HG02642 (cell line): ENCODE results near the gene CAPN15.

Experiments
- ATAC-seq: cut with Tn5 transposase; IDR thresholded peaks from one replicate; pipeline ENCODE4 v1.9.1; 2021; ENCODE audit warnings: mild to moderate bottlenecking; ENCODE audit not compliant: unreplicated experiment, poor library complexity

The CAPN15 gene

GRCh38 chr16:540645-541340 lies 13.3 kb downstream of the CAPN15 start:
- no peak for ATAC-seq

GRCh38 chr16:543301-544164 lies 16.0 kb downstream of the CAPN15 start:
- no peak for ATAC-seq

GRCh38 chr16:544517-544916 lies 17.0 kb downstream of the CAPN15 start:
- no peak for ATAC-seq

- no peak for ATAC-seq
These were observed 19.6 kb downstream of the CAPN15 start for GRCh38 chr16:546909-547770.

GRCh38 chr16:548586-548985 lies 21.1 kb downstream of the CAPN15 start:
- no peak for ATAC-seq

GRCh38 chr16:549544-550263 lies 22.2 kb downstream of the CAPN15 start:
- ATAC-seq: no peak

GRCh38 chr16:551210-551609 lies 23.7 kb downstream of the CAPN15 start:
- ATAC-seq: no peak

GRCh38 chr16:552171-552570 lies 24.7 kb downstream of the CAPN15 start:
- no peak for ATAC-seq

GRCh38 chr16:553601-554296 lies 26.2 kb downstream of the CAPN15 start:
- ATAC-seq: no peak

GRCh38 chr16:554297-554621 lies 26.7 kb downstream of the CAPN15 start:
- ATAC-seq: no peak

- no peak for ATAC-seq
These were observed 27.3 kb downstream of the CAPN15 start for GRCh38 chr16:554640-555365.

- ATAC-seq: no peak
These were observed 28.3 kb downstream of the CAPN15 start for GRCh38 chr16:555528-556473.

GRCh38 chr16:556474-557173 lies 29.1 kb downstream of the CAPN15 start:
- no peak for ATAC-seq

GRCh38 chr16:557463-558297 lies 30.2 kb downstream of the CAPN15 start:
- ATAC-seq: no peak

GRCh38 chr16:558298-559020 lies 30.9 kb downstream of the CAPN15 start:
- ATAC-seq: no peak

- no peak for ATAC-seq
These were observed 31.5 kb downstream of the CAPN15 start for GRCh38 chr16:559021-559380.
